ENCODE results near the gene PTPRT.

Gene PTPRT

DNA sequence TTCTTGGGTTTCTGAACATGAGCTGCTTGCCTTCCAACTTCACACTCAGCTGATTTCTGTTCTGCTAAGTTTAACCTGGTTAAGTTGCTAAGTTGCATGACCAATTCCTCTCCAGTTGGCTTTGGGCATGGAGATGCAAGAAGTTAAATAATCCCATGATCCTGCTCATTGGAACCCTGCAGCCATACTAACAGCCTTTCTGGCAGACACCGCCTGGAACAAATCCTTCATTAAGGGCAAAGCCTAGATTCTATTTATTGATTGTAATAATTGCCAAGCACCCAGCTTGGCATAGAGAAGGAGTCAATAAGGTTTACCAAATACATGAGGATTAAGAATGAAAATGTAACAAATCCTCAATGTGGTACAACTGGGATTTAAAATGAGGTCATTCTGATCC lies 829.1 kb downstream of the PTPRT start:
- DNase-seq = no peak

GRCh38 chr20:42359617-42360016 lies 830.1 kb downstream of the PTPRT start:
- no peak for DNase-seq

DNA sequence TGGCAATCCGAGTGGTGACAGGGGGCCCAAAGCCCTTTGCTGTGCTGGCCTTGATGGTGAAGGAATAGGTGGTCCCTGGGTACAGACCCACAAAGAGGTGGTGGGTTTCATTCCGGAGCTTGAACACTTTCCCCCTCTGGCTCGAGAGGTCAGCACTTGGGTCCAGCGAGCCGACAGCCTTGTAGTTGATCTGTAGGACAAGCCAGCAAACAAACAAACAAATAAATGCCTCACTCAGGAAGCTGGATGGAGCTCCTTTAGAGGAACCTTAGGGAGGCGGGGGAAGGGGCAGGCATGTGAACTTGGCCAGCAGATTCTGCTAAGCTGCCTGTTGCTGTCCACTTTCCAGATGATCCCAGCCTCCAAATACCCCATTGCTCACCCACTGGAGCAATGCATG lies 837.6 kb downstream of the PTPRT start:
- no peak for DNase-seq

- DNase-seq = no peak
These were observed 839.2 kb downstream of the PTPRT start for GRCh38 chr20:42350521-42350920.

DNA sequence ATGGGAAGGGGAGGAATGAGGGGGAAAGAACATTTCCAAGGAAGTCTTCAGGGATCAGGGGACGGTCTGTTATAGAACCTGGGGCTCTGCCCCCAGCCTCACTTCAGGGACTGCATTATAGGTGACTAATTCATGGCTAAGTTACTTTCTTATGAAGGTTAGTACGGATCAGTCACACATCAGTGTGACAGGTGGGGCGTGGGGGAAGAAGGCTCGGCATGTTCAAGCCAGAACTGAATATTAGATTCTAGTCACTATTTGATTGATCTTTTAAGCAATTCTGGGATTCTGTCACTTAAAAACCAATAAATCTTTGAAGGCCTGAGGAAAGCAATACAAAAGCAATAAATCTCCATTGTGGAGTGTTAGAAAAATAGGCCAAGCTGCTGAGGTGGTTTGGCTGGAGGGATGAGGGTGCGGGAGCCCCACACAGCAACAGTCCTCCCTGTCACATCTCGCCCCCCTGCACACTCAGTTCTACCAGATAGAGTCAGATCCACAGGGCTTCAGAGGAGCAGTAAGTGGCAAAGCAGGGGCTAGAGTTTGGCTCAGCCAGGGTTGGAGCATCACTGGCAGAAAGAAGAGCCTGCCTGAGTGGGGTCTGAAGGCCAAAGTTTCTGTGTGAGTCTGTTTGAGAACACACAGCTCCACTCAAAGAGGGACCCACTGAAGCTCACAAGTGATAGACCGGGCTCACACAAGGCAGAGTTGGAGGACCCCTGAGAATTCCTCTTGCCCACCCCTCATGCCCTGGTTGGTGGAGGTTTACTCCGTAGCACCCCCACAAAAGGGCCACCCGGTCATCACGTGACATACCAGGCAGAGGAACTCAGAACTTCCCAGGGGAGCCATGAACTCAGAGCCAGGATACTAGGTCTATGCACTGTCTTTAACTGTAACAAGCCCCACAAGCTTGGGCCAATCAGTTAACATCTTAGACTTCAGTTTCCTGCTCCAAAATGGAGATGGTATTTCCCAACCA lies 843.2 kb downstream of the PTPRT start:
- DNase-seq = no peak

DNA sequence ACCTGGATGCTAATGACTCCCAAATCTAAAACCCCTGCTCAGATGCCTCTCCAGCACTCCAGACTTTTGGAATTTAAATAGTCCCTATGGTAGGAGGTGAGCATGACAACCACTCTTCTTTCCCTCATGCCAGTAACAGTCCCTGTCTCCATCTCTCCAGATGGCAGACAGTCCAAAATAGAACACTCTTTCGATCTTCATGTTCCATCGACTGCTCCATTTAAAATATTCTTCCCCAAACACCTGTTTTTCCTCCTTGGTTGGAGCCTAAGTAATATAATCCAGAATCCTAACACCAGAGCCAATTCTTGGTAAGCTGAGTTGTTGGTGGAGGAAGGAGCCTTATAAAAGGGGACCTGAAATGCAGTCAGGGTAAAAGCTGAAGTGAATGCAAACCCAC lies 848.1 kb downstream of the PTPRT start:
- no peak for DNase-seq

DNA sequence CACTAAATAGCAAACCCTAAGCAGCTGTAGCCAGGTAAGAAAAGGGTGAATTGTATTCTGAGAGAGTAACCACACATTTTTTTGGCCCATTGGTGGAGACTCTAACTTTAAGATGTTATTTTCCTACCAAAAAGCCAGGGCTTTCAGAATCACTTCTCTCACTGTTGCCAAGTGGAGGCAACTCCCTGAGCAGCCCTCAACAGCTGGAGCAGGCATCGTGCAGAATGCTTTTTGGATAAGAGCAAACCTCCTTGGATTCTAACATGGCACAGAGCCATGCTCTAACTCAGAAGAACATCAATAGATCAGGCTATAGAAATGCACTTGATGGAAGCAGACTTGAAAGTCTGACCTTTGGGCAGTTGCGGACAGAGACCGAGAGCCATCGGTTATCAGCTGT lies 849.3 kb downstream of the PTPRT start:
- no peak for DNase-seq

- DNase-seq = no peak
These were observed 851.2 kb downstream of the PTPRT start for GRCh38 chr20:42338294-42339201.

DNA sequence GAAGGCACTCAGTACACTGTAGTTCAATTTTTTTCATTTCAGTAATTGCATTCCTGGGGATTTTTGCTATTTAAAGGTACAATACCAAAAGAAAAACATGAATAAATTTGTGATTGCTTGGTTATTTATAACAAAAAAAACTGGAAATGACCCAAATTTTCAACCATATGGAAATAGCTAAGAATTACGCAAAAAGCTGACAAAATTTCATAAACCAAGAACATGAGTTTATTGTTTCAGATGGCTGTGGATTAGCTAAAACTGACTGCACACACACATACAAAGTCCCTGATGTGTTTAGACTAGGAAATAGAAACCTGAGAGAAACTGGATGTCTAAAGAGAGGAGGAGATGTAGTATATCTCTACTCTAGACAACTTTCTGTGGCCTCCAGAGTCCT lies 853.1 kb downstream of the PTPRT start:
- DNase-seq = no peak

DNA sequence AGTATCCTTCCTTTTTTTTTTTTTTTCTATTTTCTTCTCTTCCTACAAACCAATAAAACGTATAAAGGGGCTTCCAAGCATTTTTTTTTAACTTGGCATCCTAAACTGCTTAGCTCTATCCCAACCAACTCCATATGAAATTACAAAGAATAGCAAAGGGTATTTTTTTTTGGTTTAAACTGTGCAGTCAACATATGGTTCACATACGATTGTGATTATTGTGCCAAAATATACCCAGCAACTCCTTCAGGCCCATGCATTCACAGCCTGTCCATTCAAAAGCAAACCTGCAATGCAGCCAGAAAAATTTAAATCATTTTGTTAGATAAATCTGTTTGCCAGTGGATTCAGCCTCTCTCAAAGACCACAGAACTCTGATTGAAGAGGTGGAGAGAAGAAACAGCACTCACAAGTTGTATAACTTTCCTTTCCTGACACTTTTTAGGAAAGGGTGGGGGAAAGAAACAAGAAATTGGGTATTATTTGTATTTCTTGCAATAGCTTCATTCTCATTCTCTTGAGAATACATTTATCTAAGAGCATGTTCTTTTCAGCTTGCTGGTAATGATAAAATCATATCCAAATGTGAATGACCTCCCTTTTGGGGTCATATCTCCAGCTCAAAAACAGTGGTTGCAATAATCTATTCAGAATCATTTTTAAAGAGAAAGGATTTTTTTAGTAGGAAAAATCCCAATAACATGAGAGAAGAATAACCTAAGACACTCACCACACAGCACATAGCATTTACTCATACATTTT lies 870.3 kb downstream of the PTPRT start:
- no peak for DNase-seq

DNA sequence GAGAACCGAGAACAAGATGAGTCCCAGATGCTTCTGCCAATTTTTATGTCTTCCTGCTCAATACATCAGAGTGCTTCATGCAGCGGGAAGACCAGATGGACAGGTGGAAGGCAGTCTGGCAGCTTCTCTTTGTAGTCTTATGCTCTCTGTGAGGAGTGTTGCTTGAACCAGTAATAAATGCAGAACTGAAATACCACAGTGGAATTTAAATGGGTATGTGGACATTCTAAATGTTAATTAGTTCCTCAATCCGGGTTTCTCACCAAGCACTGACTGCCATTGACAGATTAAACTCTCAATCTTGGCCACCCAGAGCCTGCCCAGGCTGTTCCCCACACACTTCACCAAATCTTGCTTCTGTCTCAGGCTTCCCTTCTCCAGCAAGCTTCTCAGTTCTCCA lies 876.0 kb downstream of the PTPRT start:
- DNase-seq = no peak

DNA sequence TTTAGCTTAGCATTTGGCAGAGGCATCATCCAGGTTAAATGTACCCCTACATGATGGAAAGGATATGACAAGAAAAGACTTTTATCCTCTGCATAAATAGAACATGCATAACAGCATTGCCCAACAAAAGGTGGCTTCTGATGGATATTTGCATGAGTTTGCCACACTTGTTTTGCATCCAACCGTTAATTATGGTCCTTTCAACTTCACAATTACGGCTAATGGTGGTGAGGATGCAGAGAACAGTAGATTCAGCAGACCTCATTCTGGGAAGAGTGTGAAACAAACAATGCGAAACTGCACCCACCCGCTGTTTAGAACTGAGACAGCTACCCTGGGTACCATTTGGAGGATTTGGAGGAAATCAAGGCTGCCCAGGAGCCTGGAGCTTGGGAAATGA lies 880.7 kb downstream of the PTPRT start:
- DNase-seq = no peak

- DNase-seq = no peak
These were observed 881.5 kb downstream of the PTPRT start for GRCh38 chr20:42308171-42308570.

GRCh38 chr20:42295592-42295991 lies 894.1 kb downstream of the PTPRT start:
- no peak for DNase-seq

- no peak for DNase-seq
These were observed 894.7 kb downstream of the PTPRT start for GRCh38 chr20:42294976-42295375.

DNA sequence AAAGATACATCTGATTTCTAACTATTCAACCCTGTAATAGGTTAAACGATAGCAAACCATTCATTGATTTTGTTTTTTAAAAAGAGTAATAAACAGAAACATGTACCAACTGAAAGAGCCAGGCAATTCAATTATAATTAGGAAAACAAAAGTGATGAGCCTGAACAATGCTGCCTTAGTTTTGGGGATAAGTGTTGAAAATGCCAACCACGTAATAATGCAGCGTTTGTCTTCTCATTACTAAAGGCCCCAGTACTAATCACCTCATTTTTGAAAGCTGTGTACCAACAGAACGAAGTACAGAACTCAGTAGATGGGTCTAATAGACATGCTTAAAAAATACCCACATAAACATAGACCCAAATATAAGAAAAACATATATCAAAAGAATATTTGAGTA lies 907.9 kb downstream of the PTPRT start:
- DNase-seq = no peak

- no peak for DNase-seq
These were observed 912.7 kb downstream of the PTPRT start for GRCh38 chr20:42276718-42277602.

DNA sequence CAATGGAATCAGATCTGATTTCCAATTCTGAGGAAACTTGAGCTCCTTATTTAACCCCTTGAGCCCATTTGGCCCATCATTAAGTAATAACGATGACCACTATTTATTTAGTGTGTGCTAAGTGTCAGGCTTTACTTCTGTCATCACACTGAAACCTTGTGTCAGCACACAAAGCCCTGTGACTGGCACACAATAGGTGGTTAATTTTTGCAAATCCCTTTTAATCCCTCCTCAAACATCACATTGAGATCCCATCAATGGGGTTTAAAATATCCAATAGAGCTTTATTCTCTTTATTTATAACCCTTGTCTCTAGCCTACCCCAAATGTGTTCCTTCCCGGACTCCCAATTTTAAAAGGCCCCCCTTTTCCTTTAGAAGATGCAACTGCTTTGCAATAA lies 914.7 kb downstream of the PTPRT start:
- DNase-seq = no peak

GRCh38 chr20:42272516-42272915 lies 917.2 kb downstream of the PTPRT start:
- DNase-seq = no peak

GRCh38 chr20:42270539-42270938 lies 919.2 kb downstream of the PTPRT start:
- no peak for DNase-seq

GRCh38 chr20:42267793-42268384 lies 921.8 kb downstream of the PTPRT start:
- no peak for DNase-seq

Data from hematopoietic multipotent progenitor cell treated with erythropoietin and hydrocortisone succinate and interleukin-3 and kit ligand, for 6 days (in vitro differentiated cells).